GM23338 (cell line): ENCODE data around the gene ECHDC1. TPM values are rescaled to one million over a fixed set of nuclear protein-coding genes. Genes with fewer than 3 reads are reported as not detected.

Experiments used
- ATAC-seq: fragments of 200-7000 bp; cut with Tn5 transposase; 3 replicates; pipeline ENCODE4 v1.9.1; 2020
- DNase-seq: peaks from one replicate; pipeline ENCODE4 v3.0.0-alpha.2; 2015; ENCODE audit warnings: low spot score
- H2AFZ ChIP-seq: fragments of 200-600 bp; sonication (generic); 2 replicates; pipeline ENCODE4 v1.8.0; 2016; ENCODE audit warnings: antibody characterized with exemption, mild to moderate bottlenecking, moderate library complexity
- H3F3A ChIP-seq: fragments of 200-600 bp; sonication (generic); replicated peaks from 2 replicates; pipeline ENCODE4 v1.8.0; 2017; ENCODE audit warnings: antibody characterized with exemption, mixed run types, low read depth
- H3K27ac ChIP-seq: fragments of 200-600 bp; sonication (generic); 2 replicates; pipeline ENCODE4 v1.6.1; 2016; ENCODE audit warnings: low read depth
- H3K27me3 ChIP-seq: fragments of 200-600 bp; sonication (generic); 2 replicates; pipeline ENCODE4 v1.8.0; 2016; ENCODE audit warnings: mild to moderate bottlenecking, mixed run types, moderate library complexity; ENCODE audit not compliant: insufficient read depth
- H3K36me3 ChIP-seq: fragments of 200-600 bp; sonication (generic); 2 replicates; pipeline ENCODE4 v1.8.0; 2016; ENCODE audit warnings: mild to moderate bottlenecking; ENCODE audit not compliant: insufficient read depth
- H3K4me1 ChIP-seq: fragments of 200-600 bp; sonication (generic); 2 replicates; pipeline ENCODE4 v1.8.0; 2016; ENCODE audit warnings: mild to moderate bottlenecking, moderate library complexity; ENCODE audit not compliant: insufficient read depth
- H3K4me2 ChIP-seq: fragments of 200-600 bp; sonication (generic); 2 replicates; pipeline ENCODE4 v1.7.1; 2017; ENCODE audit warnings: mixed run types
- H3K4me3 ChIP-seq: fragments of 200-600 bp; sonication (generic); 2 replicates; pipeline ENCODE4 v1.6.1; 2016; ENCODE audit warnings: mixed run types
- H3K79me2 ChIP-seq: fragments of 200-600 bp; sonication (generic); replicated peaks from 2 replicates; pipeline ENCODE4 v1.8.0; 2017; ENCODE audit warnings: mild to moderate bottlenecking; ENCODE audit not compliant: insufficient read depth
- H3K9me2 ChIP-seq: fragments of 200-600 bp; sonication (generic); 2 replicates; pipeline ENCODE4 v1.8.0; 2017; ENCODE audit not compliant: insufficient read depth
- H4K20me1 ChIP-seq: fragments of 200-600 bp; sonication (generic); replicated peaks from 2 replicates; pipeline ENCODE4 v1.8.0; 2017; ENCODE audit warnings: mild to moderate bottlenecking; ENCODE audit not compliant: insufficient read depth
- H3K27ac Mint-ChIP-seq: 2 replicates; pipeline ENCODE4 v1.8.0; 2020; ENCODE audit warnings: inconsistent platforms, mild to moderate bottlenecking, moderate library complexity, mixed read lengths
- H3K27me3 Mint-ChIP-seq: 3 replicates; pipeline ENCODE4 v1.8.0; 2022; ENCODE audit warnings: low read depth, mild to moderate bottlenecking, moderate library complexity, mixed read lengths, inconsistent platforms; ENCODE audit not compliant: insufficient read depth, poor library complexity
- H3K36me3 Mint-ChIP-seq: 3 replicates; pipeline ENCODE4 v1.8.0; 2021; ENCODE audit warnings: low read depth, mild to moderate bottlenecking, inconsistent platforms, moderate library complexity, mixed read lengths
- H3K4me1 Mint-ChIP-seq: 3 replicates; pipeline ENCODE4 v1.8.0; 2020; ENCODE audit warnings: mild to moderate bottlenecking, inconsistent platforms, mixed read lengths
- H3K4me3 Mint-ChIP-seq: 3 replicates; pipeline ENCODE4 v1.8.0; 2021; ENCODE audit warnings: moderate library complexity, mild to moderate bottlenecking, inconsistent platforms, mixed read lengths
- H3K9me3 Mint-ChIP-seq: 3 replicates; pipeline ENCODE4 v1.8.0; 2020; ENCODE audit warnings: moderate library complexity, mild to moderate bottlenecking, inconsistent platforms, mixed read lengths
- CREB1 ChIP-seq: fragments of 250-450 bp; sonication (Bioruptor Pico); IDR thresholded peaks from 2 replicates; pipeline ENCODE4 v1.5.0; 2020; ENCODE audit warnings: low read depth, mild to moderate bottlenecking, moderate library complexity
- ETS1 ChIP-seq: IDR thresholded peaks from 2 replicates; pipeline ENCODE4 v1.6.1; 2016; ENCODE audit warnings: antibody characterized with exemption
- EZH2 ChIP-seq: fragments of 200-600 bp; sonication (generic); IDR thresholded peaks from one replicate; pipeline ENCODE4 v1.8.0; 2017; ENCODE audit warnings: antibody characterized with exemption, mild to moderate bottlenecking, low read depth; ENCODE audit not compliant: unreplicated experiment
- EZH2phosphoT487 ChIP-seq: fragments of 200-600 bp; sonication (generic); IDR thresholded peaks from one replicate; pipeline ENCODE4 v1.8.1; 2018; ENCODE audit warnings: antibody characterized with exemption; ENCODE audit not compliant: unreplicated experiment
- JUNB ChIP-seq: IDR thresholded peaks from one replicate; pipeline ENCODE4 v1.6.1; 2016; ENCODE audit warnings: antibody characterized with exemption; ENCODE audit not compliant: unreplicated experiment
- NANOG ChIP-seq: IDR thresholded peaks from 2 replicates; pipeline ENCODE4 v1.6.1; 2016; ENCODE audit warnings: antibody characterized with exemption, borderline replicate concordance
- POLR2AphosphoS5 ChIP-seq: IDR thresholded peaks from 2 replicates; pipeline ENCODE4 v1.6.1; 2016; ENCODE audit warnings: antibody characterized with exemption, low read depth
- REST ChIP-seq: IDR thresholded peaks from one replicate; pipeline ENCODE4 v1.6.1; 2018; ENCODE audit warnings: antibody characterized with exemption; ENCODE audit not compliant: unreplicated experiment
- STAT1 ChIP-seq: IDR thresholded peaks from one replicate; pipeline ENCODE4 v1.6.1; 2016; ENCODE audit warnings: antibody characterized with exemption; ENCODE audit not compliant: unreplicated experiment
- ZNF114 ChIP-seq: fragments of 250-450 bp; sonication (Bioruptor Pico); IDR thresholded peaks from 2 replicates; pipeline ENCODE4 v1.5.0; 2020; ENCODE audit warnings: mild to moderate bottlenecking, moderate library complexity
- ZNF331 ChIP-seq: fragments of 250-450 bp; sonication (Bioruptor Pico); IDR thresholded peaks from 2 replicates; pipeline ENCODE4 v1.5.0; 2020; ENCODE audit warnings: low read depth, mild to moderate bottlenecking, moderate library complexity
- ZNF462 ChIP-seq: fragments of 250-450 bp; sonication (Bioruptor Pico); IDR thresholded peaks from 2 replicates; pipeline ENCODE4 v1.5.0; 2020; ENCODE audit warnings: mild to moderate bottlenecking, moderate library complexity
- polyA plus RNA-seq: library from polyadenylated mRNA; unstranded; fragments of >200 nt; fragmentation: Nextera tagmentation; extraction: Ambion mirVana; gene quantifications from 2 replicates; pipeline ENCODE4 v1.2.1, GENCODE V29; 2016
- total RNA-seq: library from RNA; depleted of rRNA; stranded (reverse); fragments of >200 nt; shearing (Covaris generic); gene quantifications from 2 replicates; pipeline ENCODE4 v1.2.3, GENCODE V29; 2014
- TF ChIP-seq, protein P1 (sequence below), 2 experiments: fragments of 200-600 bp in 1 of 2; sonication (generic) in 1 of 2; conservative IDR thresholded peaks; 2 replicates each; pipeline versions ENCODE4 v1.5.1 to v1.6.1; 2016 to 2017; ENCODE audit warnings: antibody characterized with exemption in 2 of 2, low read depth in 2 of 2, mild to moderate bottlenecking in 2 of 2, moderate library complexity in 1 of 2

The ECHDC1 gene
- total and polyA plus RNA-seq, 2 experiments from 2014 or later = 65.8 to 98.4 TPM

- peaks cover 10% of the 10 kb centered on the region for H3K36me3 Mint-ChIP-seq
- H3K27ac Mint-ChIP-seq = no peak overlapping the region
- H4K20me1 ChIP-seq = no peaks in the 10 kb centered on the region
These were observed 15.3 kb downstream of the ECHDC1 start for GRCh38 chr6:127328043-127328609.

More at GRCh38 chr6:127328043-127328609, 15.3 kb downstream of the ECHDC1 start:
- Histone ChIP-seq H2AFZ (no peak overlapping the region), H3K4me2 (no peak overlapping the region), H3K4me3 (no peak overlapping the region), H3K27me3 (no peaks in the 10 kb centered on the region), H3K4me1 (peaks cover 21% of the 10 kb centered on the region), H3K27ac (no peak overlapping the region), H3K9me2 (no peaks in the 10 kb centered on the region), H3K36me3 (peaks cover 14% of the 10 kb centered on the region), H3K79me2 (peaks cover 45% of the 10 kb centered on the region), H3F3A (no peaks in the 10 kb centered on the region)
- TF ChIP-seq, protein P1, sequence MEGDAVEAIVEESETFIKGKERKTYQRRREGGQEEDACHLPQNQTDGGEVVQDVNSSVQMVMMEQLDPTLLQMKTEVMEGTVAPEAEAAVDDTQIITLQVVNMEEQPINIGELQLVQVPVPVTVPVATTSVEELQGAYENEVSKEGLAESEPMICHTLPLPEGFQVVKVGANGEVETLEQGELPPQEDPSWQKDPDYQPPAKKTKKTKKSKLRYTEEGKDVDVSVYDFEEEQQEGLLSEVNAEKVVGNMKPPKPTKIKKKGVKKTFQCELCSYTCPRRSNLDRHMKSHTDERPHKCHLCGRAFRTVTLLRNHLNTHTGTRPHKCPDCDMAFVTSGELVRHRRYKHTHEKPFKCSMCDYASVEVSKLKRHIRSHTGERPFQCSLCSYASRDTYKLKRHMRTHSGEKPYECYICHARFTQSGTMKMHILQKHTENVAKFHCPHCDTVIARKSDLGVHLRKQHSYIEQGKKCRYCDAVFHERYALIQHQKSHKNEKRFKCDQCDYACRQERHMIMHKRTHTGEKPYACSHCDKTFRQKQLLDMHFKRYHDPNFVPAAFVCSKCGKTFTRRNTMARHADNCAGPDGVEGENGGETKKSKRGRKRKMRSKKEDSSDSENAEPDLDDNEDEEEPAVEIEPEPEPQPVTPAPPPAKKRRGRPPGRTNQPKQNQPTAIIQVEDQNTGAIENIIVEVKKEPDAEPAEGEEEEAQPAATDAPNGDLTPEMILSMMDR (conservative IDR thresholded peaks at IDR 0.05; ENCODE audit: low read depth in 2 of 2) = no peak
- TF ChIP-seq NANOG (no peak), ETS1 (no peak), REST (no peak), EZH2 (no peak), JUNB (no peak), ZNF114 (CRISPR knock-in tag) (no peak), EZH2phosphoT487 (no peak), STAT1 (no peak), ZNF462 (CRISPR knock-in tag) (no peak), ZNF331 (CRISPR knock-in tag) (no peak), POLR2AphosphoS5 (no peak), CREB1 (no peak)
- Mint-ChIP-seq H3K4me1 (peaks cover 19% of the 10 kb centered on the region; the same call in 2 of the 3 replicates), H3K4me3 (no peak overlapping the region), H3K9me3 (no peaks in the 10 kb centered on the region), H3K27me3 (no peaks in the 10 kb centered on the region)
- ATAC-seq = no peak
- DNase-seq = no peak
